PC-3 (cell line): Measurements from ENCODE around the gene BATF.

Experiments
- EZH2 ChIP-seq: fragments of 300-600 bp; sonication (generic); IDR thresholded peaks from one replicate; pipeline ENCODE4 v1.6.1; 2017; ENCODE audit warnings: antibody characterized with exemption, mild to moderate bottlenecking, low read length; ENCODE audit not compliant: unreplicated experiment
- EZH2phosphoT487 ChIP-seq: fragments of 300-600 bp; sonication (generic); IDR thresholded peaks from 2 replicates; pipeline ENCODE4 v1.6.1; 2018; ENCODE audit warnings: mild to moderate bottlenecking, antibody characterized with exemption, low read length, borderline replicate concordance

DNA sequence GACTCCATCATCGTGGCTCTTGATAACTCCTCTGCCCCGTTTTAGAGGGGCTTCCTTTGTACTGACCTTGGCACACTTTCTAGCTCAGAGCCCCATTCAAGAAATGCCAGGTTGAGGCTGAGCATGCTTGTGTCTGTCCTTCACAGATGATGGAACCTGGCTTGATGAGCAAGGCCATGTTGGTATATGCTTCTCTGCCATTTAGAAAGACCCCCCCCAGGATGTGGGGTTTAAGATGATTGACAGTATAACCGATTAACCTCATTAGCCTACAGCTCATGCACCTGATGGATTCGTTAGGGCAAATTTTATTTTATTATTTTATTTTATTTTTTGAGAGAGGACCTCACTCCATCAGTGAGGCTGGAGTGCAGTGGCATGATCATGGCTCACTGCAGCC lies 21.0 kb downstream of the BATF start:
- TF ChIP-seq EZH2 (no peak), EZH2phosphoT487 (no peak)
